H1 (cell line): ENCODE measurements around the gene DYDC2. TPM values are rescaled to one million over a fixed set of nuclear protein-coding genes. Genes with fewer than 3 reads are reported as not detected.
"Not testable (repeated sequence)": the region's sequence is repeated elsewhere in the genome, so short reads cannot be mapped to it uniquely, and the experiment has no call there.

Experiments used
- CTCF ChIA-PET: fragments of 300-600 bp; sonication (Branson Sonifier 250); formaldehyde crosslinking; loops from one replicate; lab custom pipeline; 2021; ENCODE audit not compliant: partially characterized antibody; lab: Charles Lee
- POLR2A ChIA-PET: fragments of 300-600 bp; sonication (Branson Sonifier 250); formaldehyde crosslinking; loops from one replicate; lab custom pipeline; 2021; ENCODE audit warnings: inconsistent platforms; ENCODE audit not compliant: partially characterized antibody; lab: Charles Lee
- DNase-seq, 2 experiments: peaks; one replicate each; pipeline versions ENCODE4 v3.0.0 to v3.0.0-alpha.2; 2010 to 2022; ENCODE audit warnings: low spot score in 2 of 2, low read depth in 1 of 2, mixed read lengths in 1 of 2
- FAIRE-seq: peaks from 2 replicates; lab custom pipeline; 2011; peaks lifted over from hg19 to GRCh38; lab: Jason Lieb, UNC
- H2AFZ ChIP-seq: 2 replicates; pipeline ENCODE4 v1.8.1; 2012; ENCODE audit warnings: low read length, inconsistent platforms
- H2AK5ac ChIP-seq: 2 replicates; pipeline ENCODE4 v1.6.1; 2013; ENCODE audit warnings: low read depth, low read length
- H2BK120ac ChIP-seq: replicated peaks from 2 replicates; pipeline ENCODE3; 2013; ENCODE audit warnings: low read depth, low read length, inconsistent platforms
- H2BK12ac ChIP-seq: 2 replicates; pipeline ENCODE4 v1.6.1; 2013; ENCODE audit warnings: low read depth, low read length
- H2BK15ac ChIP-seq: 2 replicates; pipeline ENCODE4 v1.6.1; 2013; ENCODE audit warnings: low read length
- H2BK20ac ChIP-seq: 2 replicates; pipeline ENCODE4 v1.6.1; 2013; ENCODE audit warnings: low read length
- H2BK5ac ChIP-seq: 2 replicates; pipeline ENCODE4 v1.6.1; 2013; ENCODE audit warnings: low read depth, low read length
- H3K14ac ChIP-seq: 2 replicates; pipeline ENCODE4 v1.6.1; 2013; ENCODE audit warnings: inconsistent platforms; ENCODE audit not compliant: insufficient read length
- H3K18ac ChIP-seq: 2 replicates; pipeline ENCODE4 v1.6.1; 2013; ENCODE audit warnings: low read length; ENCODE audit errors: extremely low read depth
- H3K23ac ChIP-seq: 2 replicates; pipeline ENCODE4 v1.6.1; 2013; ENCODE audit warnings: inconsistent platforms; ENCODE audit not compliant: insufficient read length
- H3K23me2 ChIP-seq: 2 replicates; pipeline ENCODE4 v1.6.1; 2013; ENCODE audit warnings: low read depth, low read length
- H3K27ac ChIP-seq: 2 replicates; pipeline ENCODE4 v1.6.1; 2011; ENCODE audit warnings: low read depth, low read length, inconsistent platforms
- H3K27me3 ChIP-seq, 4 experiments: replicated peaks in 1 of 4; 1 replicate in 1 of 4; 2 replicates in 3 of 4; pipeline versions ENCODE4 v1.6.1 to v1.8.1; 2011 to 2013; ENCODE audit warnings: low read length in 3 of 4, mild to moderate bottlenecking in 3 of 4, inconsistent platforms in 2 of 4, mixed read lengths in 2 of 4, moderate library complexity in 1 of 4; ENCODE audit not compliant: control insufficient read depth in 3 of 4, insufficient read depth in 3 of 4; ENCODE audit errors: extremely low read depth in 1 of 4
- H3K36me3 ChIP-seq, 4 experiments: 2 replicates each; pipeline versions ENCODE4 v1.6.1 to v1.8.1; 2011 to 2013; ENCODE audit warnings: mild to moderate bottlenecking in 4 of 4, low read length in 3 of 4, moderate library complexity in 2 of 4, control low read depth in 1 of 4, inconsistent platforms in 1 of 4; ENCODE audit not compliant: insufficient read depth in 4 of 4, control insufficient read depth in 2 of 4
- H3K4ac ChIP-seq: replicated peaks from 2 replicates; pipeline ENCODE3; 2013; ENCODE audit warnings: low read length, low read depth, mixed read lengths, inconsistent platforms; ENCODE audit not compliant: insufficient read length
- H3K4me1 ChIP-seq, 4 experiments: replicated peaks in 1 of 4; 1 replicate in 1 of 4; 2 replicates in 3 of 4; pipeline versions ENCODE4 v1.6.1 to v1.8.1; 2011 to 2013; ENCODE audit warnings: low read length in 3 of 4, inconsistent platforms in 2 of 4, mixed read lengths in 1 of 4; ENCODE audit not compliant: insufficient read depth in 4 of 4, control insufficient read depth in 3 of 4
- H3K4me2 ChIP-seq, 2 experiments: 2 replicates each; pipeline versions ENCODE4 v1.6.1 to v1.8.1; 2011 to 2013; ENCODE audit warnings: low read depth in 2 of 2, low read length in 2 of 2, control low read depth in 1 of 2, inconsistent platforms in 1 of 2, mild to moderate bottlenecking in 1 of 2; ENCODE audit not compliant: insufficient read depth in 1 of 2
- H3K4me3 ChIP-seq, 4 experiments: fragments of 200-600, 300-600 bp in 1 of 4; sonication (generic), shearing (Covaris generic), sonication (Bioruptor Twin) in 1 of 4; 2 replicates each; pipeline versions ENCODE4 v1.5.1 to v1.8.1; 2011 to 2016; ENCODE audit warnings: low read length in 4 of 4, low read depth in 3 of 4, control low read depth in 2 of 4, inconsistent platforms in 2 of 4, mild to moderate bottlenecking in 2 of 4, mixed read lengths in 1 of 4, moderate library complexity in 1 of 4; ENCODE audit not compliant: insufficient read depth in 2 of 4; ENCODE audit errors: extremely low read depth in 1 of 4
- H3K56ac ChIP-seq: replicated peaks from 2 replicates; pipeline ENCODE3; 2013; ENCODE audit warnings: low read depth, mild to moderate bottlenecking, mixed read lengths, low read length, inconsistent platforms; ENCODE audit not compliant: insufficient read length
- H3K79me1 ChIP-seq: 2 replicates; pipeline ENCODE4 v1.6.1; 2013; ENCODE audit warnings: low read depth, low read length, control low read depth
- H3K79me2 ChIP-seq, 2 experiments: 2 replicates each; pipeline versions ENCODE4 v1.6.1 to v1.8.1; 2012 to 2013; ENCODE audit warnings: low read length in 2 of 2, mild to moderate bottlenecking in 2 of 2, inconsistent platforms in 1 of 2; ENCODE audit not compliant: insufficient read depth in 2 of 2, control insufficient read depth in 1 of 2
- H3K9ac ChIP-seq, 4 experiments: replicated peaks in 1 of 4; 1 replicate in 1 of 4; 2 replicates in 3 of 4; pipeline versions ENCODE4 v1.6.1 to v1.8.1; 2011 to 2013; ENCODE audit warnings: low read depth in 3 of 4, low read length in 3 of 4, control low read depth in 2 of 4, mild to moderate bottlenecking in 2 of 4, moderate library complexity in 2 of 4, inconsistent platforms in 1 of 4; ENCODE audit errors: extremely low read depth in 1 of 4
- H3K9me3 ChIP-seq, 2 experiments: 2 replicates each; pipeline versions ENCODE4 v1.6.1 to v1.8.1; 2012 to 2013; ENCODE audit warnings: mild to moderate bottlenecking in 2 of 2, moderate library complexity in 2 of 2, control low read depth in 1 of 2, inconsistent platforms in 1 of 2, low read depth in 1 of 2, low read length in 1 of 2, mixed read lengths in 1 of 2; ENCODE audit not compliant: insufficient read depth in 2 of 2
- H4K20me1 ChIP-seq, 2 experiments: replicated peaks in 1 of 2; 2 replicates each; pipeline versions ENCODE3 to v1.8.1; 2011 to 2013; ENCODE audit warnings: inconsistent platforms in 2 of 2, low read length in 2 of 2, mild to moderate bottlenecking in 1 of 2; ENCODE audit not compliant: insufficient read depth in 2 of 2, control insufficient read depth in 1 of 2
- H4K5ac ChIP-seq: 2 replicates; pipeline ENCODE4 v1.6.1; 2013; ENCODE audit warnings: low read length, low read depth, mixed read lengths, inconsistent platforms; ENCODE audit not compliant: insufficient read length
- H4K8ac ChIP-seq: 2 replicates; pipeline ENCODE4 v1.8.0; 2013; ENCODE audit warnings: mild to moderate bottlenecking, moderate library complexity, low read length, inconsistent platforms; ENCODE audit not compliant: insufficient read depth; ENCODE audit errors: extremely low read depth
- H4K91ac ChIP-seq: replicated peaks from 2 replicates; pipeline ENCODE3; 2013; ENCODE audit warnings: low read length, mixed read lengths, inconsistent platforms; ENCODE audit not compliant: insufficient read length
- ASH2L ChIP-seq: fragments of 200-600, 300-600 bp; sonication (generic); IDR thresholded peaks from one replicate; pipeline ENCODE4 v1.7.1; 2017; ENCODE audit warnings: low read length
- CBX8 ChIP-seq: fragments of 300-800, 300-1000 bp; sonication (generic); IDR thresholded peaks from 2 replicates; pipeline ENCODE4 v1.7.1; 2016; ENCODE audit warnings: low read depth, low read length, borderline replicate concordance
- KDM4A ChIP-seq: IDR thresholded peaks from one replicate; pipeline ENCODE4 v1.7.1; 2012; ENCODE audit warnings: low read depth, mild to moderate bottlenecking, moderate library complexity, low read length, inconsistent platforms; ENCODE audit not compliant: severe bottlenecking
- TCF12 ChIP-seq: IDR thresholded peaks from 2 replicates; pipeline ENCODE4 v1.6.1; 2011; ENCODE audit warnings: low read depth, mild to moderate bottlenecking, low read length
- WGBS, 2 experiments: shearing (Covaris generic) in 1 of 2; methylation state at CpG; one replicate each; pipeline versions ENCODE4 v1.1.6 to v1.1.7; 2013 to 2015; ENCODE audit warnings: low lambda C conversion rate in 2 of 2, mixed read lengths in 2 of 2, inconsistent platforms in 1 of 2, low coverage in 1 of 2, missing lambda C conversion rate in 1 of 2; ENCODE audit not compliant: insufficient replicate concordance in 2 of 2, insufficient coverage in 1 of 2, insufficient read length in 1 of 2; ENCODE audit errors: extremely low coverage in 1 of 2, missing lambda C conversion rate in 1 of 2; 5-methylcytosine and 5-hydroxymethylcytosine counted together
- polyA plus RNA-seq, 7 experiments: library from polyadenylated mRNA; depleted of rRNA in 3 of 7; stranded (reverse) in 5 of 7; unstranded in 2 of 7; fragments of >200 nt in 5 of 7; fragments of 200-250 nt in 2 of 7; gene quantifications; 1 replicate in 5 of 7; 2 replicates in 1 of 7; 4 replicates in 1 of 7; pipeline versions ENCODE4 v1.2.1 to v1.2.3, GENCODE V29; 2011 to 2013; ENCODE audit warnings: missing spikeins in 2 of 7, mixed read lengths in 2 of 7
- total RNA-seq: library from RNA; stranded (reverse); fragmentation: NEBNext Ultra II Directional; extraction: Animal tissue kit (Norgen Biotek cat#: 25700); gene quantifications from 2 replicates; pipeline ENCODE4 v1.2.1, GENCODE V29; 2021
- TF ChIP-seq, protein P1 (sequence below): IDR thresholded peaks from 2 replicates; pipeline ENCODE4 v1.6.1; 2011; ENCODE audit warnings: low read length, improper control_type of control experiment

DYDC2 gene
- total and polyA plus RNA-seq, 2 of the 8 experiments (the other 6 are each of a cell fraction or from before 2014, with no cell fraction given): 1.5 to 5.2 TPM

DNA sequence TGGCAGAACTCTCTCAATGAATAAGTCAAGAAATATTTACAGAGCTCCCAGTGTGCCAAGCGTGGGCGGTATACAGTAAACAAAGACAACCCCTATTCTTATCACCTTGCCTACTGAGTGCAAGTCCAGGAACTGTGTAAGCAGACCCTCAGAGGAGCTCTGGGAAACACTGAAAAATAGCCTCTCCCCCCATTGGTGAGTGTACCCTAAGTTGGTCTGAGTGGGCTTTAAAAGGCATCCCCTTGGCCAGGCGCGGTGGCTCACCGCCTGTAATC lies 1.2 kb downstream of the DYDC2 start (continued):
- TF ChIP-seq CBX8 (no peak), ASH2L (no peak), KDM4A (no peak), TCF12 (no peak)
- TF ChIP-seq, protein P1, sequence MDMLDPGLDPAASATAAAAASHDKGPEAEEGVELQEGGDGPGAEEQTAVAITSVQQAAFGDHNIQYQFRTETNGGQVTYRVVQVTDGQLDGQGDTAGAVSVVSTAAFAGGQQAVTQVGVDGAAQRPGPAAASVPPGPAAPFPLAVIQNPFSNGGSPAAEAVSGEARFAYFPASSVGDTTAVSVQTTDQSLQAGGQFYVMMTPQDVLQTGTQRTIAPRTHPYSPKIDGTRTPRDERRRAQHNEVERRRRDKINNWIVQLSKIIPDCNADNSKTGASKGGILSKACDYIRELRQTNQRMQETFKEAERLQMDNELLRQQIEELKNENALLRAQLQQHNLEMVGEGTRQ: no peak

DNA sequence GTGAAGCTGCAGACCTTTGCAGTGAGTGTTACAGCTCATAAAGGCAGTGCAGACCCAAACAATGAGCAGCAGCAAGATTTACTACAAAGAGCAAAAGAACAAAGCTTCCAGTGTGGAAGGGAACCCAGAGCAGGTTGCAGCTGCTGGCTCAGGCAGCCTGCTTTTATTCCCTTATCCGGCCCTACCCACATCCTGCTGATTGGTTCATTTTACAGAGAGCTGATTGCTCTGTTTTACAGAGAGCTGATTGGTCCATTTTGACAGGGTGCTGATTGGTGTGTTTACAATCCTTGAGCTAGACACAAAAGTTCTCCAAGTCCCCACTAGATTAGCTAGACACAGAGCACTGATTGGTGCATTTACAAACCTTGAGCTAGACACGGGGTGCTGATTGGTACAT lies 2.3 kb downstream of the DYDC2 start:
- not testable (repeated sequence) for H2AFZ ChIP-seq, H3K79me2 ChIP-seq, DNase-seq, H3K9ac ChIP-seq, H2BK15ac ChIP-seq, H3K4me3 ChIP-seq, H3K14ac ChIP-seq, H3K27ac ChIP-seq, H4K20me1 ChIP-seq, H3K4me2 ChIP-seq, H3K56ac ChIP-seq, H2BK20ac ChIP-seq, H3K27me3 ChIP-seq, FAIRE-seq, H3K79me1 ChIP-seq, H3K18ac ChIP-seq, H2BK12ac ChIP-seq, H4K8ac ChIP-seq, H2BK5ac ChIP-seq, H3K23me2 ChIP-seq, H3K4ac ChIP-seq, H3K23ac ChIP-seq, H3K9me3 ChIP-seq, H3K36me3 ChIP-seq, H2AK5ac ChIP-seq, H4K5ac ChIP-seq, H4K91ac ChIP-seq, H2BK120ac ChIP-seq
- ChIA-PET CTCF (interaction anchor here (0.7 to 1.7 kb wide), 3 partner anchors 11 to 98 kb away, joined by 3 to 4 read pairs (median 3); no protein-coding TSS in a partner anchor), POLR2A (interaction anchor here (1.0 kb wide), 1 partner anchor 49 kb away, joined by 3 read pairs; the partner anchor contains the start of gene PRXL2A)
- 57% methylated on average over 2 of the region's 2 CpGs; no CpG with 5 or more reads in 1 of the 2 experiments for WGBS, 2 experiments
- H3K4me1 ChIP-seq: peaks cover 0 to 11% (median 3%) of the 10 kb centered on the region in 4 experiments; a peak in 6 of 7 replicates
